Upper lobe of left lung (tissue), 4 donors: ENCODE measurements around the gene FAM131B.

Source experiments
- EP300 ChIP-seq, 4 donors: sonication (generic); formaldehyde crosslinking; IDR thresholded peaks; one replicate each; pipeline ENCODE4 v1.5.1; 2017; ENCODE audit warnings: antibody characterized with exemption in 4 of 4, control low read depth in 2 of 4
- POLR2A ChIP-seq, 4 donors: fragments of 450-650 bp; IDR thresholded peaks; one replicate each; pipeline ENCODE4 v1.5.1; 2016 to 2017; ENCODE audit warnings: antibody characterized with exemption in 4 of 4, mild to moderate bottlenecking in 2 of 4

DNA sequence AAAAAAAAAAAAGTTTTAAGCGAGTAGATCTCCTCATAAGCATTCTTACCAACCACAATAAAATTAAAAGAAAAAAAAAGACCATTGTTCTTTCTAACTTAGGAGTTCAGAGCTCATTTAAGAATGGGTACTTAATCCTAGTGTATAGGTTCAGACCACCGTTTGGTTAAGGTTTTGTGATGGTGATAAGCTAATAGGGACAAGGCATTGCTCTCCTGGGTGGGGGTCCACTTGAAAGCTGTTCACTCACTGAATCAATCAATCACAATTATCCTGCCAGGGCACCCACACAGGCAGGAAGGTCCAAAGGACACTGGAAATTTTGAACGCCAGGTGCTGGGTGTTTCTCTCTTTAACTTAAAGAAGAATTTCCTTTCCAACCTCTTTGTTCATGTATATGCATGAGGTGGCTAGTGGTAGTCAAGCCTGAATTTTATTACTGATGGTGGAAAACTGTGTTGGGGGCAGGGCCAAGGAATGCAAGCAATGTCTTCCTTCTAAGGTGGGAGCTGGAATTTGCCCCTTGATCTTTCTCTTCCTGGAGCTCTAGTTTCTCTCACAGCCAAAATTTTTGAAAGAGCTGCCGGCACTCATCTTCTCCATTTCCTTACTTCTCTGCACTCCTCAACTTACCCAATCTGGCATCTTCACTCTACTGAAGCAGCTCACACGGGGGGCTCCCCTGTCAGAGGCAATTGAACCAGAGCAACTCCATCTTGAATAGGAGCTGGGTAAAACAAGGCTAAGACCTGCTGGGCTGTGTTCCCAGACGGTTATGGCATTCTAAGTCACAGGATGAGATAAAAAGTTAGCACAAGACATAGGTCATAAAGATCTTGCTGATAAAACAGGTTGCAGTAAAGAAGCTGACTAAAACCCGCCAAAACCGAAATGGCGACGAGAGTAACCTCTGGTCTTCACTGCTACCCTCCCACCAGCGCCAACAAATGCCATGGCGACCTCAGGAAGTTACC, 7.5 kb upstream of the FAM131B start:
- TF ChIP-seq POLR2A (IDR thresholded peaks at IDR 0.05) (no peak), EP300 (IDR thresholded peaks at IDR 0.05) (no peak)
